HG02623 (cell line): ENCODE measurements around the gene SFMBT2.

ENCODE experiments used
- ATAC-seq: cut with Tn5 transposase; IDR thresholded peaks from one replicate; pipeline ENCODE4 v1.9.1; 2021; ENCODE audit warnings: moderate library complexity; ENCODE audit not compliant: unreplicated experiment

SFMBT2 gene

DNA sequence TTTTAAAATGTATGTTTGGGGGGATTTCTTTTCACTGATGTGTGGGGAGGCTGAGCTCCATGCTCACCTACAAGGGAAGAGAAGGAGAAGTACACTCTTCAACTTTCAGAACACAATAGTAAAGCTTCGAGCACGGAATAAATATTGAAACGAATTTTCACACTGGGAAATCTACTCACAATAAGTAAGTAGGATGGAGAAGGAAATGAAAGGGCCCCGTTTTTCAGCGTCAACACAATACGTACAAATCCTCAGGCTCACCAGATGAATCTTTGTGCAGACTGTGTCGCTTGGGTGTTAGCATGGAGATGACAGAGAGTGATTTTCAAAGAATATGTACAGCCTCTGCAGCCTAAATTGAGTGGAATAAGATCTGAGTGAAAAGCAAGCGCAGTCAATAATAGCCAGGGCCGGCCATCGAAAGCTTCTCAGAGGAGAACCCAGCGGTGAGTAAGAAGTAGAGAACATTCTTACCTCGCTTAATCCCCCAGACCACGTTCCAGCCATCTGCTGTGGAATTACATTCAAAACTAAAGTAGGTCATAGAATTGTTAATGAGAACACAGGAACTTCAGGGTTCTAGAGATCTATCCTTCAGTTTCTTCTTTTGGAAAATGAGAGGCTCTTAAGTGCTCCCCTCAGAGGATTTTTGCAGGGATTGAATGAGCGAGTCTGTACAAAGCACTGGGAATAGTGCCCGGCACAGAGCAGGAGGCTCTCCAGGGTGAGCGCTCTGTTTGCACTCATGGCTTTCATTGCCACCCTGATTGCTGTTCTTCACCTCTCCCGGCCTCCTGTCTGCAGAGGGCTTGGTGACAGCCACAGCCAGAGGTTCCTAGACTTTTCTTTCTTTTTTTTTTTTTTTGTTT, 292.8 kb downstream of the SFMBT2 start:
- ATAC-seq: no peak

DNA sequence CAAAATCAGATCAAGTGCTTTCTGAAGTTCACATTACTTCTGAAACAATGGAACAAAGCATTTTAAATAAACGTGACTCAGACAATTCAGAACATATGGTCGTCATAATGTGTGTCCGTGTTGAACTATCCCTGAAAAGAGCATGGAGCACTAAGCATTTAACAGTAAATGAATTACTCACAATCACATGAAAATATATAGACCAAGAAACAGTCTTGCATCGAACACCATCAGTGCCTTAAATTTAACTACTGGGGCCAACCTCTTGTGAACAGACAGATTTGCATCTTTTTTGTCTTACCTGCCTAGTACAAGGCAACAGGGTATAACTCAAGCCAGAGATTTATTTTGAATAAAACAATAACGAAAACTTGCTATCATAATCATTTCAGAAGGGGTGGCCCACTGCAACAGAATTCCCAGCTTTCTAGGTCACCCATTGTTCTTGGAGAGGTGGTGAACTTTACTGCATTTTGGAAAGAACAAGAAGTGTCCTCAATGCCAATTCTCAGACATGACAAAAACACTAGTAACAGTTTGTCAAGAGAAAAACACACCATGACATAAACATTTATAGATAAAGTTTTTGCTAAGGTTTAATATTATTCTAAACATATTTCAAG, 293.5 kb downstream of the SFMBT2 start:
- ATAC-seq: no peak

DNA sequence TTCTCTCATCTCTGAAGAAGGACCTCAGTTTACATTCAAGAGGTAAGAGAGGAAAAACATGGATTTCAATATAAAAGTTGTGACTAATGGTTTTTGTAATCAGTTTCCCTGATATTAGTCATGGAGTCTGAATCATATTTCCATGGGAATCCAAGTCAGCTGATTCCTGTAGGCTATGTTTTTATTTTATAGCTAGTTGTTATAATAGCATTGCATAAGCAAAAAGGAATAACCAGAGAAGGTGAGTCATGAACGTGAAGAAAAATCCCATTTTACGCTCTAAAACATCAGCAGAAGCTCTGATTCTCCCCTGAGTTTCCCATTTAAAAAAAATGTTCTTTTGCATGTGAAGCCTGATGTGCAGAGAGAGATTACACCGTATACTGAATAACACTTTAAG, 299.3 kb downstream of the SFMBT2 start:
- no peak for ATAC-seq

DNA sequence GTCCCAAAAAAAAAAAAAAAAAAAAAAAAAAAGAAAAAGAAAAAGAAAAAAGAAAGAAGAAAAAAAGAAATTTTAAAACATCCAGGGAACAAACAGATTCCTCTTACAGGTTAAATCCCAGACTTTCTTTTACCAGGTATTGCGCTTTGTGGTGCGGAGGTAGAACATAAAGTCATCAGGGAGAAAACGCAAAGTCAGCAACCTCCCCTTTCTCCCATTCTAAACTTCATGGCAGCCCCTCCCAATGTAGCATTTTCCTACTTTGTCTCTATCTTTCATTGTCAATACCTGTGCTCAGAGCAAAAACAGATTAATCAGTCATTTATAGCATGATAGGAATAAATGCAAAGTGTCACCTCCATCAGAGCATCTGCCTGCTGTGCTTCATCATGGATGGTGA, 299.7 kb downstream of the SFMBT2 start:
- no peak for ATAC-seq
